Stimulated activated CD8-positive, alpha-beta memory T cell treated with anti-CD3 and anti-CD28 coated beads, Interleukin-4, amount 100 ng/mL, for 1 hour (primary cell): Measurements from ENCODE around the gene NUP210.

ENCODE experiments used
- DNase-seq, 2 donors: peaks; one replicate each; pipeline ENCODE4 v3.0.0-alpha.2; 2020; ENCODE audit warnings: low read depth in 2 of 2, low spot score in 1 of 2

Gene NUP210

GRCh38 chr3:13352621-13353131, 67.4 kb downstream of the NUP210 start:
- DNase-seq, result no peak

GRCh38 chr3:13349823-13350222, 70.3 kb downstream of the NUP210 start:
- DNase-seq, result no peak

- no peak for DNase-seq
Observed at GRCh38 chr3:13348661-13349396, 71.3 kb downstream of the NUP210 start.

GRCh38 chr3:13348100-13348499, 72.0 kb downstream of the NUP210 start:
- no peak for DNase-seq

GRCh38 chr3:13347390-13347950, 72.7 kb downstream of the NUP210 start:
- DNase-seq, result no peak

GRCh38 chr3:13346481-13347389, 73.4 kb downstream of the NUP210 start:
- DNase-seq, result peak; percentile 33 to 37

- DNase-seq, result no peak
Observed at GRCh38 chr3:13345772-13346171, 74.3 kb downstream of the NUP210 start.

- no peak for DNase-seq
Observed at GRCh38 chr3:13345284-13345683, 74.8 kb downstream of the NUP210 start.

GRCh38 chr3:13344663-13345062, 75.5 kb downstream of the NUP210 start:
- DNase-seq, result no peak

GRCh38 chr3:13343601-13344000, 76.5 kb downstream of the NUP210 start:
- no peak for DNase-seq

GRCh38 chr3:13341229-13341905, 78.8 kb downstream of the NUP210 start:
- no peak for DNase-seq

- DNase-seq, result no peak
Observed at GRCh38 chr3:13339833-13340232, 80.3 kb downstream of the NUP210 start.

GRCh38 chr3:13338996-13339395, 81.1 kb downstream of the NUP210 start:
- DNase-seq, result no peak

- DNase-seq, result no peak
Observed at GRCh38 chr3:13338231-13338630, 81.9 kb downstream of the NUP210 start.

GRCh38 chr3:13336592-13336991, 83.5 kb downstream of the NUP210 start:
- DNase-seq, result no peak

GRCh38 chr3:13335503-13335902, 84.6 kb downstream of the NUP210 start:
- DNase-seq, result no peak

GRCh38 chr3:13335059-13335458, 85.1 kb downstream of the NUP210 start:
- DNase-seq, result no peak

- DNase-seq, result no peak
Observed at GRCh38 chr3:13333236-13333897, 86.8 kb downstream of the NUP210 start.

GRCh38 chr3:13332740-13333139, 87.4 kb downstream of the NUP210 start:
- DNase-seq, result no peak

- DNase-seq, result no peak
Observed at GRCh38 chr3:13332158-13332557, 88.0 kb downstream of the NUP210 start.

- no peak for DNase-seq
Observed at GRCh38 chr3:13329746-13330145, 90.4 kb downstream of the NUP210 start.
